ENCODE data around the gene SAC3D1. TPM values are rescaled to one million over a fixed set of nuclear protein-coding genes. Genes with fewer than 3 reads are reported as not detected.

The SAC3D1 gene
- total and polyA plus RNA-seq, 9 of the 15 experiments (the other 6 are each of a cell fraction or from before 2014, with no cell fraction given): 0.20 to 35.2 (median 5.8) TPM

DNA sequence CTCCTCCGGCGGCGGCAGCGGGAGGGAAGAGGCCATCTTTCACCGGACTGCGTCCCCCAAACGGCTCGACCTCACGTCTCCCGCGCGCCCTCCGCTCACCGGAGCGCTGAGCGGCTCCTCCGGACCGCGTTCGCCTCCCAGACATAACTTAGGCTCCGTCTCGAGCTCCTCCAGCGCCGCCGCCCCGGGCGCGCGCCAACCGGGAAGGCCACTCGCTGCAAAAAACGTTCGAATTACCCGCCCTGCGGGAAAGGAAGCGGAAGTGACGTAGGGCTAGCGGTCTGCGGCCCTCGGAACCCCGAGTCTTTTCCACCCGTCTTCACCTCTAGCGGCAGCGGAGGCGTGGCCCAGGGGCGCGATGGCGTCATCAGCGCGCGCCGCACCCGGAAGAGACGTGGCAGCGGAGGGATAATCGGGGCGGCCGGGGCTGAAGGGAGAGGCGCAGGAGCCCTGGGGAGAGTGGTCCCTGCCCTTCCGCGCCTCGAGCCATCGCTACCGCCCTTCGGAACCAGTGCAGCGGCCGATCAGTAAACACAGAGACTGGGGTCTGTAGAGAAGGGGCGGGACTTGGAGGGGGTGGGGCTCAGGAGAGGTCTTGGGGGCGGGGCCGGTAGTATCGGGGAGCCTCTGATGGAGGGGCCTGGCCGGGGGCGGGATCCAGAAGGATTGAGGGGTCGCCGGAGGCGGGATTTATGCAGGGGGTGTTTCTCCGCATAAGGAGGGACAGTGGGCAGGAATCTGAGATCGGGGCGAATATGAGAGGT lies 43.0 kb downstream of the SAC3D1 start, which contains the start of the genes CDCA5 and ZFPL1 (continued):
- TF ChIP-seq POLR2A (conservative IDR thresholded peaks at IDR 0.05): peak; percentile 93
- TF ChIP-seq NR2C1 (IDR thresholded peaks at IDR 0.05): peak; percentile 78
- peak; percentile 75 for TF ChIP-seq NR2C1 (tag; IDR thresholded peaks at IDR 0.05)
- TF ChIP-seq, protein P1, sequence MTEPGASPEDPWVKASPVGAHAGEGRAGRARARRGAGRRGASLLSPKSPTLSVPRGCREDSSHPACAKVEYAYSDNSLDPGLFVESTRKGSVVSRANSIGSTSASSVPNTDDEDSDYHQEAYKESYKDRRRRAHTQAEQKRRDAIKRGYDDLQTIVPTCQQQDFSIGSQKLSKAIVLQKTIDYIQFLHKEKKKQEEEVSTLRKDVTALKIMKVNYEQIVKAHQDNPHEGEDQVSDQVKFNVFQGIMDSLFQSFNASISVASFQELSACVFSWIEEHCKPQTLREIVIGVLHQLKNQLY (CRISPR knock-in tag; conservative IDR thresholded peaks at IDR 0.05): no peak
- TF ChIP-seq CEBPG (CRISPR knock-in tag; IDR thresholded peaks at IDR 0.05): no peak
- TF ChIP-seq CEBPG (tag; conservative IDR thresholded peaks at IDR 0.05 in 1 of 2, IDR thresholded peaks at IDR 0.05 in 1 of 2): no peak
- TF ChIP-seq CHD4 (IDR thresholded peaks at IDR 0.05; ENCODE audit: insufficient read depth, insufficient replicate concordance, low read depth, low read length, poor library complexity, severe bottlenecking): no peak
- no peak for TF ChIP-seq MTA2 (IDR thresholded peaks at IDR 0.05; ENCODE audit: low read depth)
- peak; percentile 94 for TF ChIP-seq E2F3 (CRISPR knock-in tag; IDR thresholded peaks at IDR 0.05)
- TF ChIP-seq, protein P2, sequence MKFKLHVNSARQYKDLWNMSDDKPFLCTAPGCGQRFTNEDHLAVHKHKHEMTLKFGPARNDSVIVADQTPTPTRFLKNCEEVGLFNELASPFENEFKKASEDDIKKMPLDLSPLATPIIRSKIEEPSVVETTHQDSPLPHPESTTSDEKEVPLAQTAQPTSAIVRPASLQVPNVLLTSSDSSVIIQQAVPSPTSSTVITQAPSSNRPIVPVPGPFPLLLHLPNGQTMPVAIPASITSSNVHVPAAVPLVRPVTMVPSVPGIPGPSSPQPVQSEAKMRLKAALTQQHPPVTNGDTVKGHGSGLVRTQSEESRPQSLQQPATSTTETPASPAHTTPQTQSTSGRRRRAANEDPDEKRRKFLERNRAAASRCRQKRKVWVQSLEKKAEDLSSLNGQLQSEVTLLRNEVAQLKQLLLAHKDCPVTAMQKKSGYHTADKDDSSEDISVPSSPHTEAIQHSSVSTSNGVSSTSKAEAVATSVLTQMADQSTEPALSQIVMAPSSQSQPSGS (CRISPR knock-in tag; IDR thresholded peaks at IDR 0.05): no peak
- TF ChIP-seq, protein P3, sequence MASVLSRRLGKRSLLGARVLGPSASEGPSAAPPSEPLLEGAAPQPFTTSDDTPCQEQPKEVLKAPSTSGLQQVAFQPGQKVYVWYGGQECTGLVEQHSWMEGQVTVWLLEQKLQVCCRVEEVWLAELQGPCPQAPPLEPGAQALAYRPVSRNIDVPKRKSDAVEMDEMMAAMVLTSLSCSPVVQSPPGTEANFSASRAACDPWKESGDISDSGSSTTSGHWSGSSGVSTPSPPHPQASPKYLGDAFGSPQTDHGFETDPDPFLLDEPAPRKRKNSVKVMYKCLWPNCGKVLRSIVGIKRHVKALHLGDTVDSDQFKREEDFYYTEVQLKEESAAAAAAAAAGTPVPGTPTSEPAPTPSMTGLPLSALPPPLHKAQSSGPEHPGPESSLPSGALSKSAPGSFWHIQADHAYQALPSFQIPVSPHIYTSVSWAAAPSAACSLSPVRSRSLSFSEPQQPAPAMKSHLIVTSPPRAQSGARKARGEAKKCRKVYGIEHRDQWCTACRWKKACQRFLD (CRISPR knock-in tag; IDR thresholded peaks at IDR 0.05): no peak
- no peak for TF ChIP-seq THRAP3 (IDR thresholded peaks at IDR 0.05; ENCODE audit: borderline replicate concordance)
- TF ChIP-seq RB1 (IDR thresholded peaks at IDR 0.05; ENCODE audit: low read depth): peak; percentile 85
- TF ChIP-seq, protein P4, sequence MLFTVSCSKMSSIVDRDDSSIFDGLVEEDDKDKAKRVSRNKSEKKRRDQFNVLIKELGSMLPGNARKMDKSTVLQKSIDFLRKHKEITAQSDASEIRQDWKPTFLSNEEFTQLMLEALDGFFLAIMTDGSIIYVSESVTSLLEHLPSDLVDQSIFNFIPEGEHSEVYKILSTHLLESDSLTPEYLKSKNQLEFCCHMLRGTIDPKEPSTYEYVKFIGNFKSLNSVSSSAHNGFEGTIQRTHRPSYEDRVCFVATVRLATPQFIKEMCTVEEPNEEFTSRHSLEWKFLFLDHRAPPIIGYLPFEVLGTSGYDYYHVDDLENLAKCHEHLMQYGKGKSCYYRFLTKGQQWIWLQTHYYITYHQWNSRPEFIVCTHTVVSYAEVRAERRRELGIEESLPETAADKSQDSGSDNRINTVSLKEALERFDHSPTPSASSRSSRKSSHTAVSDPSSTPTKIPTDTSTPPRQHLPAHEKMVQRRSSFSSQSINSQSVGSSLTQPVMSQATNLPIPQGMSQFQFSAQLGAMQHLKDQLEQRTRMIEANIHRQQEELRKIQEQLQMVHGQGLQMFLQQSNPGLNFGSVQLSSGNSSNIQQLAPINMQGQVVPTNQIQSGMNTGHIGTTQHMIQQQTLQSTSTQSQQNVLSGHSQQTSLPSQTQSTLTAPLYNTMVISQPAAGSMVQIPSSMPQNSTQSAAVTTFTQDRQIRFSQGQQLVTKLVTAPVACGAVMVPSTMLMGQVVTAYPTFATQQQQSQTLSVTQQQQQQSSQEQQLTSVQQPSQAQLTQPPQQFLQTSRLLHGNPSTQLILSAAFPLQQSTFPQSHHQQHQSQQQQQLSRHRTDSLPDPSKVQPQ (CRISPR knock-in tag; IDR thresholded peaks at IDR 0.05; ENCODE audit: borderline replicate concordance): peak; percentile 40; the same call in 1 of the 2 replicates
- no peak for TF ChIP-seq DDX20 (tag; IDR thresholded peaks at IDR 0.05; ENCODE audit: low read depth)
- no peak for TF ChIP-seq MCM3 (IDR thresholded peaks at IDR 0.05)
- TF ChIP-seq CCNT2 (IDR thresholded peaks at IDR 0.05; ENCODE audit: borderline replicate concordance, extremely low read depth, insufficient read length, low read depth, low read length): peak; percentile 76
- peak; percentile 93 for TF ChIP-seq NBN (IDR thresholded peaks at IDR 0.05; ENCODE audit: low read depth)
- 0 out of 2 replicates have a peak, but pooled peaks have one; percentile 10 for TF ChIP-seq TAF7 (tag; IDR thresholded peaks at IDR 0.05)
- no peak for TF ChIP-seq XRCC5 (IDR thresholded peaks at IDR 0.05; ENCODE audit: low read depth, low read length)
- TF ChIP-seq BMI1 (IDR thresholded peaks at IDR 0.05; ENCODE audit: low read length): no peak
- peak; percentile 97 for TF ChIP-seq C11orf30 (IDR thresholded peaks at IDR 0.05; ENCODE audit: low read depth)
- TF ChIP-seq KDM5B (IDR thresholded peaks at IDR 0.05; ENCODE audit: insufficient replicate concordance, low read depth, low read length): peak; percentile 75
